HG02970 (cell line): Measurements from ENCODE around the gene G6PD.

ENCODE experiments used
- ATAC-seq: cut with Tn5 transposase; IDR thresholded peaks from one replicate; pipeline ENCODE4 v1.9.1; 2021; ENCODE audit warnings: mild to moderate bottlenecking, moderate library complexity, moderate number of reproducible peaks; ENCODE audit not compliant: unreplicated experiment, low FRiP score

The G6PD gene

GRCh38 chrX:154488336-154489075 is 58.1 kb downstream of the G6PD start:
- no peak for ATAC-seq

- no peak for ATAC-seq
Observed at GRCh38 chrX:154487518-154488290, 58.9 kb downstream of the G6PD start.

DNA sequence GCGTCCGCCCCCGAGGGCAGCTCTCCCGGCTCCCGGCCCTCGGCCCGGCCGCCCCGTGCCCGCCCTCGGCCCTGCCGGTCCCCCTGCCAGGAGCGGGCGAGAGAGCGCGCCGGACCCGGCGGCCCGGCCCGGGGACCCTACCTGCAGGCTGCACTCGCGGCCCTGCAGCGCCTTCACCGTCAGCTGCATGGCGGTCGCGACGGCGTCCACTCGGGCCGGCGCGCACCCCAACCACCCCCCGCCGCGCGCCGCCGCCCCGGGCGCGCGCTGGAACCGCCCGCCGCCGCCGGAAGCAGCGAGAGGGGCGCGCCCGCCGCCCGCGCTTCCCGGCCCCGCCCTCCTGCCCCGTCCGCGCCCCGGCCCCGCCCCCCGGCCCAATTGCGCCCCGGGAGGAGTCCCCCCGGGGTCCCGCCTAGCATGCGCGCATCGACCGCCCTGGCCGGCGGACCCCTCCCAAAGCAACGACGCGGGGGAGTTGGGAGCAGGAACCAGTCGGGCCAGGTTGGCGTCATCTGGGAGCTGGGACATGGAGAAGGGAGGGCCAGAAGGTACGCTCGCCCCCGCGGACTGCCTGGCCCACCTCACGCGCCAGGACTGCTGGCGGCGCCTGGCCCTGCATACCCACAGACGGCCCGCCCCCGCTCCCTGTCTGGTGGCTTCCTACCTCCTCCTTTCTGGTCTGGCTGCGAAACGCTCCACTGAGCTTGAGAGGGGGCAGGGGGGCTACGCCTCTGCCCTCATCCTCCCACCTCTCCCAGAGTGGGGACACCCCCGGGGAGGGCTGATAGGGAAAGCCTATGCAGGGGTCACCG is 60.0 kb downstream of the G6PD start, which contains the start of gene UBL4A:
Gene UBL4A, minus strand, starts transcription at position 220 of the 812 bp plus-strand sequence. Its CDS starts 31 bp downstream, at position 189.
- ATAC-seq = no peak

DNA sequence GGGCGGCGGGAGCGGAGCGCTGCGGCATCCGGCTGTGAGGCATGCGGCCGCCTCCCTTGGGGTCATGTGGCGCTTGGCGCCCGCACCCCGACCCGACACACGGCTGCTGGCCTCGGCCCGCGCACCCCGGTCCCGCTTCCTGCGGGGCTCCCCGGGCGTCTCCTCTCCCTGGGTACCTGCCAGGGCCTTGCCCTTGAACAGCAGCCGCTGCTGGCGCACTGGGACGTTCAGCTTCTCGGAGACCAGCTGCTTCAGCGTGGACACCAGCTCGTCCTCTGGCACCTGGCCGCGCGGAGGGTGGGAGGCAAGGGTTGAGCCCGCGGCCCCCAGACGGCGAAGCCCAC is 60.6 kb downstream of the G6PD start:
- no peak for ATAC-seq

DNA sequence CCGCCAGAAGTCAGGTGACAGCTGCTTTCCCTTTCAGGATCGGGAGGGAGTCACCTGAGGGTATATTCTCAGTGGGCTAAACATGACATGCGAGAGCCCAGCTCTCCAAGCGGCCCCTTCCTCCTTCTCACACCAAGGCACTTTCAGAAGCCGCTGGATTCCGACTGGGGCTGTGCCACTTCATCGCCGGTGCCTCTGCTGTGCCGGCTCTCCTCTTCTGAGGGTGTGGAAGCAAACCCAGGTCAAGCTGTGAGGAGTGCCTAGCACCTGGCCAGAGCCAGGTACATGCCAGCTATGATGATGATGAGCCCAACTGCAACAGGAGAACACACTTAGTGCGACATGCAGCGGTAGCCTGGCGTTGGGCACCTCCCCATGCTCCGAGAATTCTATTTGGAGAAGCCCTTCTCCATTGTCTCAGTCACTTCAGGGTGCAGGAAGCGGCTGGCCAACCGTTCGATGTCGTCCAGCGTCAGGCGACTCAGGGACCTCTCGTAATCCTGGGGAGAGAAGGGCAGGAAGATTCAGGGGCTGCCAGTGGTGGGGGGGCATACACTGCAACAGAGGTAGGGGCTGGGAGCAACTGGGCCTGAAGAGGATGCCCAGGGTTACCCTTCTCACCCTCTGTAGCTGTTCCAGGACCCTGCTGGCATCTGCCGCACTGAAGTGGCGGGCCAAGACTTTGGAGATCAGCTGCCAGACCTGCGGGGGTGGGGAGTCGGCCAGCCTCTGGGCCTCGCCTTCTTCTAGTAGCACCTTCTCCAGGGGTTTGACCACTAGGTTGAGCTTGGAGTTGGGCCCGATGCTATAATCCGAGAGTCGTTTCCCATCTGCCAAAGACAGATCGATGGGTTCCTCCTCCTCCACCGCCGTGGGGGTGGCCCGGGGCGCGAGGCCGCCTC is 61.2 kb downstream of the G6PD start:
- ATAC-seq = no peak

- no peak for ATAC-seq
Observed at GRCh38 chrX:154484255-154485149, 62.1 kb downstream of the G6PD start.

GRCh38 chrX:154483325-154483724 is 63.3 kb downstream of the G6PD start:
- no peak for ATAC-seq

GRCh38 chrX:154482786-154483185 is 63.9 kb downstream of the G6PD start:
- ATAC-seq = no peak

DNA sequence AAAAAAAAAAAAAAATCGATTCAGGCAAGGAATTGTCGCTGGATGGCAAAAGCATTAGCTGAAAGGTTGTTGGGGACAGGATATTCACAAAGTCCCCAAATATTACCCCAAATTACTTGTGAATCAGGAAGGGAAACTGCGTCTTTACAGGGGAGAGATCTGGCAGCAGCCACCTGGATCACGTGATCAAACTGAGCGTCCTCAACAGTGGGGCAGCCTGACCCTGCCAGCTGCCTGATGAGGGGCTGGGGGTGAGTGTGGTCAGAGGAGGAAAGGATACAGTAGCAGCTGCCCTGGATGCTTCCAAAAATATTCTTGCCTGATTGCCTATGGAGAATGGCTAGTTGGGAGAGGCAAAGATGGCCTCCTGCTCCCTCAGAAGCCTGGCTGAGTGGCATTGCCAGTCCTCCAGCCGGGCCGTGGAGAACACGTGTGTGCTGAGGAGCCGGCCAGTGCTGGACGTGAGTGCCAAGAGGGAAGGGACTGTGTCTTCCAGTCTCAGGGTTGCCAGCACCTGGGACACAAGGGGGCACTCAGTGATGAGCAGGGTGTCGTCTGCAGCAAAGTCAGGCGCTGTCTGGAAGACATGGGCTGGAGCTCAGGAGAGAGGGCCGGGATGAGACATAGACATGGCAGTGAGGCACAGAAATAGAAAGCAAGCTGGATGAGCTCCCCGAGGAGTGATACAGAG is 64.6 kb downstream of the G6PD start:
- no peak for ATAC-seq
